Stomach smooth muscle (tissue), 2 donors: Measurements from ENCODE around the gene UBL4B.

Experiments used
- H3K27ac ChIP-seq: one replicate; pipeline ENCODE4 v1.7.0; 2013; ENCODE audit warnings: mild to moderate bottlenecking, low read length, inconsistent platforms
- H3K27me3 ChIP-seq, 2 donors: one replicate each; pipeline ENCODE4 v1.7.0; 2013; ENCODE audit warnings: low read length in 2 of 2; ENCODE audit not compliant: insufficient read depth in 2 of 2, control insufficient read depth in 1 of 2
- H3K36me3 ChIP-seq, 2 donors: one replicate each; pipeline ENCODE4 v1.7.0; 2013; ENCODE audit warnings: low read length in 2 of 2; ENCODE audit not compliant: control insufficient read depth in 2 of 2, insufficient read depth in 2 of 2
- H3K4me1 ChIP-seq: one replicate; pipeline ENCODE4 v1.7.0; 2013; ENCODE audit warnings: low read length; ENCODE audit not compliant: control insufficient read depth, insufficient read depth
- H3K4me3 ChIP-seq, 2 donors: one replicate each; pipeline ENCODE4 v1.7.0; 2013; ENCODE audit warnings: low read length in 2 of 2
- H3K9ac ChIP-seq, 2 donors: one replicate each; pipeline ENCODE4 v1.7.0; 2013; ENCODE audit warnings: low read length in 2 of 2, mild to moderate bottlenecking in 1 of 2
- H3K9me3 ChIP-seq, 2 donors: one replicate each; pipeline ENCODE4 v1.7.0; 2013; ENCODE audit warnings: low read length in 2 of 2; ENCODE audit not compliant: control insufficient read depth in 2 of 2
- donor health status: healthy.
- donor health status: Pancreatic carcinoma.

The UBL4B gene

GRCh38 chr1:110155878-110156522 lies 43.8 kb downstream of the UBL4B start:
- H3K27ac ChIP-seq: no peak overlapping the region
- H3K4me3 ChIP-seq: no peak overlapping the region
- H3K27me3 ChIP-seq: peaks cover 33 to 37% of the 10 kb centered on the region in 2 donors
- H3K36me3 ChIP-seq: no peaks in the 10 kb centered on the region
- H3K9ac ChIP-seq: no peak overlapping the region
- H3K4me1 ChIP-seq: peaks cover 2% of the 10 kb centered on the region
- H3K9me3 ChIP-seq: no peaks in the 10 kb centered on the region

- Histone ChIP-seq H3K36me3 (no peaks in the 10 kb centered on the region), H3K27ac (no peak overlapping the region), H3K4me1 (no peaks in the 10 kb centered on the region), H3K9ac (no peak overlapping the region), H3K9me3 (peaks cover 0 to 4% of the 10 kb centered on the region in 2 donors), H3K4me3 (no peak overlapping the region), H3K27me3 (peaks cover 13 to 19% of the 10 kb centered on the region in 2 donors)
Measured at GRCh38 chr1:110158261-110158660, 46.0 kb downstream of the UBL4B start.

DNA sequence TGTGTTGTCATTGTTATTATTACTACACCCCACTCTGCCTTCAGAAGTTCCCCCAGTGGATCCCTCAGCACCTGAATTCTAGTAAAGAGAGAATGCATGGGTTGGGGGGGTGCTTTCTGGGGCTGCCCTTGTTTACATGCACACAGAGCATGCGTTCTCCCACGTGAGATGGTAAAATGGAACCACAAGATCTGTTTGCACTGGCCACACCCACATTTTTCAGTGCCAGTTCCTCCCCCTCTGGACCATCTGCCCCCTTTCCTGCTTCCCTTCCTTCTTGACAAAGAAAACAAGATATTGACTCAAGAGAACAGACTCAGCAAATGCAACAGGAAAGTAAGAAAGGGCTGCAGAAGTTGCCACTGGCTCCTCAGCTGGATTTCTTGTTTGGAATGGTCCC lies 46.9 kb downstream of the UBL4B start:
- no peak overlapping the region for H3K27ac ChIP-seq
- H3K27me3 ChIP-seq: peaks cover 13% of the 10 kb centered on the region in 2 donors
- H3K36me3 ChIP-seq: no peaks in the 10 kb centered on the region
- H3K9ac ChIP-seq: no peak overlapping the region
- no peak overlapping the region for H3K4me3 ChIP-seq
- peaks cover 0 to 4% of the 10 kb centered on the region in 2 donors for H3K9me3 ChIP-seq
- no peaks in the 10 kb centered on the region for H3K4me1 ChIP-seq

- peaks cover 6 to 13% of the 10 kb centered on the region in 2 donors for H3K27me3 ChIP-seq
- no peak overlapping the region for H3K4me3 ChIP-seq
Measured at GRCh38 chr1:110160538-110161100, 48.4 kb downstream of the UBL4B start.

GRCh38 chr1:110161165-110161564 lies 48.9 kb downstream of the UBL4B start:
- H3K4me1 ChIP-seq: no peaks in the 10 kb centered on the region
- peaks cover 0 to 4% of the 10 kb centered on the region in 2 donors for H3K9me3 ChIP-seq
- no peak overlapping the region for H3K27ac ChIP-seq
- H3K27me3 ChIP-seq: peaks cover 3 to 11% of the 10 kb centered on the region in 2 donors
- H3K36me3 ChIP-seq: no peaks in the 10 kb centered on the region
- H3K9ac ChIP-seq: no peak overlapping the region
- no peak overlapping the region for H3K4me3 ChIP-seq

More at GRCh38 chr1:110160538-110161100, 48.4 kb downstream of the UBL4B start:
- no peak overlapping the region for H3K9ac ChIP-seq
- H3K4me1 ChIP-seq: no peaks in the 10 kb centered on the region
- H3K27ac ChIP-seq: no peak overlapping the region
- H3K36me3 ChIP-seq: no peaks in the 10 kb centered on the region
- peaks cover 0 to 4% of the 10 kb centered on the region in 2 donors for H3K9me3 ChIP-seq

DNA sequence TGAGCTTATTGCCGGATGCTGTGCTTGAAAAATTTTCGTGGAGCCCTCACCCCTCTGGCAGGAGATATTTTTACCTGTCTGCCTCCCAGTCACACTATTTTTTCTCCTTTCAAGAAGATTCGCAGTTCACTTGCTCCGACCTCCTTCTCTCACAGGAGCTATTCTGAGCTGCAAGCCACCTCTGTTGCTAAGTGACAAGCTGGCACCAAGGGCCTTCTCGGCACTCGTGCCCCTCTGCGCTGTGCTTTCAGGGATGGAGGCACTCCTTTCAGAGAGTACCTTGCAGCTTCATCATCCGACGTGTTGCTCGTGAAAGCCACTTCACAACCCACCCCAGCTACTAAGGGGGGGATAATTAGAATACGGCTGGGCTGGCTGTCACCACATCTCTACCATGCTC lies 49.6 kb downstream of the UBL4B start:
- Histone ChIP-seq H3K36me3 (no peaks in the 10 kb centered on the region), H3K9me3 (peaks cover 0 to 4% of the 10 kb centered on the region in 2 donors), H3K4me1 (no peaks in the 10 kb centered on the region), H3K9ac (no peak overlapping the region), H3K27me3 (peaks cover 3 to 6% of the 10 kb centered on the region in 2 donors), H3K27ac (no peak overlapping the region), H3K4me3 (no peak overlapping the region)
